ENCODE results near the gene LRRC75B. TPM values are rescaled to one million over a fixed set of nuclear protein-coding genes. Genes with fewer than 3 reads are reported as not detected.

Gene LRRC75B
- total RNA-seq, 1 experiment from 2014 or later, result 18.1 TPM

DNA sequence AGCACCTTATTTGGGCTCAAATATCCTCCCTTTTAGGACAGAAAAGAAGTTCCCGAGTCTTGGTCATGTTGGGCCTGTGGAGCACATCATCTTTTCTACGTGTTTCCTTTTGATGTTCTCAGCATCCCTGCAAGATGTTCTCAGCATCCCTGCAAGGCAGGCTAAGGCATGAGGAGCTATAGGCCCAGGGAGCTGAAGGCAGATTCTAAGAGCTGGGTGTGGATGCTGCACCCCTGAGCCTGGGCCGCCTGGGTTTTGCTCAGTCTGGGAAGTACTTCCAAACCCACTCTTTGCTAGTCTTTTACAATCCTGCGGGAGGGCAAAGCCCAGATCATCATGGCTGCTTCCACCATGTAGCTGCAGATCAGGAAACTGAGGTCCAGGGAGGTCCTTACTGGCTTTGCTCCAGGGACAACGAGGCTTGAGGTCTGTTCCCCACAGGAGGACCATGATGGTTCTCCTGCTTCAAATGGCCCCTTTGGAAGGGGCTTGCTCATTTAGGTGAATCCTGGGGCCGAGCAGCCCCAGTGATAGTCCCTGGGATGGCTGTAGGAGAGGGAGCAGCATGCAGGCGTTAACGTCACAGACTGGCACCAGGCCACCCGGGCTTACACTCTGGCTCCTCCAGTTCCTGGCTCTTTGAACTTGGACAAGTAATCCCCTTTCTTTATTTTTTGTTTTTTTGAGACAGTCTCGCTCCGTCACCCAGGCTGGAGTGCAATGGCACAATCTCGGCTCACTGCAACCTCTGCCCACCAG, 10.6 kb downstream of the LRRC75B start:
- Histone ChIP-seq H3K4me2 (ENCODE audit: insufficient read depth, insufficient read length, low read length) (no peak overlapping the region), H4K8ac (replicated peaks; ENCODE audit: insufficient read length, low read depth, low read length) (no peak overlapping the region), H2BK15ac (ENCODE audit: low read depth, low read length) (no peak overlapping the region), H2AFZ (ENCODE audit: low read length) (no peak overlapping the region), H3K23me2 (ENCODE audit: insufficient read length, low read depth, low read length, poor library complexity, severe bottlenecking) (no peaks in the 10 kb centered on the region), H3K9ac (ENCODE audit: extremely low read depth, insufficient read length, low read length) (no peak overlapping the region), H3K79me1 (ENCODE audit: insufficient read depth, low read depth, low read length, poor library complexity, severe bottlenecking) (no peaks in the 10 kb centered on the region), H3K56ac (ENCODE audit: insufficient read length, low read depth, low read length) (no peak overlapping the region), H3K4me1 (ENCODE audit: insufficient read depth, low read length) (no peaks in the 10 kb centered on the region), H3K9me3 (ENCODE audit: control insufficient read depth, low read depth, low read length) (no peaks in the 10 kb centered on the region), H3K27ac (ENCODE audit: insufficient read length, low read depth, low read length) (no peak overlapping the region), H2BK120ac (ENCODE audit: low read depth, low read length, poor library complexity, severe bottlenecking) (no peak overlapping the region), H3K23ac (ENCODE audit: insufficient read length, low read depth, low read length) (no peak overlapping the region), H3K4ac (ENCODE audit: low read depth, low read length) (no peak overlapping the region), H2BK5ac (ENCODE audit: insufficient read length, low read length) (no peak overlapping the region), H4K5ac (ENCODE audit: insufficient read length, low read depth, low read length) (no peak overlapping the region), H3K27me3 (ENCODE audit: insufficient read depth, low read length) (no peaks in the 10 kb centered on the region), H4K20me1 (ENCODE audit: control insufficient read depth, insufficient read depth, insufficient read length) (no peaks in the 10 kb centered on the region), H3K14ac (ENCODE audit: insufficient read depth, low read length) (no peak overlapping the region), H3T11ph (ENCODE audit: low read length) (no peak overlapping the region), H2AK5ac (ENCODE audit: insufficient read length, low read length) (no peak overlapping the region), H3K18ac (ENCODE audit: insufficient read length, low read depth, low read length) (no peak overlapping the region), H3K79me2 (ENCODE audit: insufficient read depth, low read length) (no peaks in the 10 kb centered on the region), H2BK20ac (ENCODE audit: low read depth, low read length, poor library complexity, severe bottlenecking) (no peak overlapping the region), H4K91ac (ENCODE audit: insufficient read length, low read depth, low read length) (no peak overlapping the region), H2BK12ac (ENCODE audit: insufficient read length, low read depth, low read length) (no peak overlapping the region)
- TF ChIP-seq, protein P1, sequence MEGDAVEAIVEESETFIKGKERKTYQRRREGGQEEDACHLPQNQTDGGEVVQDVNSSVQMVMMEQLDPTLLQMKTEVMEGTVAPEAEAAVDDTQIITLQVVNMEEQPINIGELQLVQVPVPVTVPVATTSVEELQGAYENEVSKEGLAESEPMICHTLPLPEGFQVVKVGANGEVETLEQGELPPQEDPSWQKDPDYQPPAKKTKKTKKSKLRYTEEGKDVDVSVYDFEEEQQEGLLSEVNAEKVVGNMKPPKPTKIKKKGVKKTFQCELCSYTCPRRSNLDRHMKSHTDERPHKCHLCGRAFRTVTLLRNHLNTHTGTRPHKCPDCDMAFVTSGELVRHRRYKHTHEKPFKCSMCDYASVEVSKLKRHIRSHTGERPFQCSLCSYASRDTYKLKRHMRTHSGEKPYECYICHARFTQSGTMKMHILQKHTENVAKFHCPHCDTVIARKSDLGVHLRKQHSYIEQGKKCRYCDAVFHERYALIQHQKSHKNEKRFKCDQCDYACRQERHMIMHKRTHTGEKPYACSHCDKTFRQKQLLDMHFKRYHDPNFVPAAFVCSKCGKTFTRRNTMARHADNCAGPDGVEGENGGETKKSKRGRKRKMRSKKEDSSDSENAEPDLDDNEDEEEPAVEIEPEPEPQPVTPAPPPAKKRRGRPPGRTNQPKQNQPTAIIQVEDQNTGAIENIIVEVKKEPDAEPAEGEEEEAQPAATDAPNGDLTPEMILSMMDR (conservative IDR thresholded peaks at IDR 0.05), result no peak
- no peak for DNase-seq
- no peak overlapping the region for H3K4me3 Mint-ChIP-seq
- H3K27ac Mint-ChIP-seq, result peak overlapping the region in 1 of 3 experiments; percentile 64; a peak in 1 of 7 replicates
- no peaks in the 10 kb centered on the region; the same call in 1 of the 2 replicates for H3K27me3 Mint-ChIP-seq (ENCODE audit: low read depth)
- peaks cover 0 to 2% of the 10 kb centered on the region in 2 experiments; a peak in 1 of 4 replicates for H3K4me1 Mint-ChIP-seq
- peaks cover 0 to 4% (median under 1%) of the 10 kb centered on the region in 3 experiments; a peak in 3 of 7 replicates for H3K36me3 Mint-ChIP-seq (ENCODE audit: insufficient read depth in 1 of 3, low read depth in 3 of 3)
- H3K9me3 Mint-ChIP-seq, result no peaks in the 10 kb centered on the region
- WGBS (ENCODE audit: extremely low coverage, insufficient read length, low lambda C conversion rate), result no CpG with 5 or more reads among the region's 12 CpGs

Measured in H9 (cell line).